SK-N-MC (cell line): ENCODE results near the gene PAPOLA.

Experiments
- EZH2 ChIP-seq: fragments of 200-600 bp; sonication (generic); IDR thresholded peaks from one replicate; pipeline ENCODE4 v1.6.1; 2017; ENCODE audit warnings: antibody characterized with exemption
- POLR2AphosphoS5 ChIP-seq: IDR thresholded peaks from 2 replicates; pipeline ENCODE4 v1.6.1; 2012; ENCODE audit warnings: mild to moderate bottlenecking, low read depth, low read length, borderline replicate concordance

DNA sequence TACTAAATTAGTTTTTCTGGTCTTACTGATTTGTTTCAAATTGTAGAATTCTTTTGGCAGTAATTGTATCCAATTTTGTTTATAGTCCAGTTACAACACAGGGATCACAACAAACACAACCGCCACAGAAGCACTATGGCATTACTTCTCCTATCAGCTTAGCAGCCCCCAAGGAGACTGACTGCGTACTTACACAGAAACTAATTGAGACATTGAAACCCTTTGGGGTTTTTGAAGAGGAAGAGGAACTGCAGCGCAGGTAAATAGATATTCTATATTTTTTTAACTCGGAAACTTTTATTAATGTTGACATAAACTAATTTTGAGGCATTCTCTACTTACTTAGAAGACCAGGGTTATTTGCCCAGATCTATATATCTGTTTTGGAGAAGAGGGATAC lies 17.8 kb downstream of the PAPOLA start:
- no peak for TF ChIP-seq POLR2AphosphoS5
- TF ChIP-seq EZH2: no peak
